NCI-H1436 treated with DMSO at 0.1 percent for 48 hours (cell line): ENCODE measurements around the gene VWA5A.
A peak's percentile ranks its signal among the peaks of the same experiment; 100 is the strongest.
"Not testable (repeated sequence)": the region's sequence is repeated elsewhere in the genome, so short reads cannot be mapped to it uniquely, and the experiment has no call there.

Experiments
- DNase-seq: peaks from one replicate; lab custom pipeline; 2025; lab: John Stamatoyannopoulos, UW

The VWA5A gene

GRCh38 chr11:124170315-124170714, 55.1 kb downstream of the VWA5A start:
- DNase-seq = not testable (repeated sequence)

DNA sequence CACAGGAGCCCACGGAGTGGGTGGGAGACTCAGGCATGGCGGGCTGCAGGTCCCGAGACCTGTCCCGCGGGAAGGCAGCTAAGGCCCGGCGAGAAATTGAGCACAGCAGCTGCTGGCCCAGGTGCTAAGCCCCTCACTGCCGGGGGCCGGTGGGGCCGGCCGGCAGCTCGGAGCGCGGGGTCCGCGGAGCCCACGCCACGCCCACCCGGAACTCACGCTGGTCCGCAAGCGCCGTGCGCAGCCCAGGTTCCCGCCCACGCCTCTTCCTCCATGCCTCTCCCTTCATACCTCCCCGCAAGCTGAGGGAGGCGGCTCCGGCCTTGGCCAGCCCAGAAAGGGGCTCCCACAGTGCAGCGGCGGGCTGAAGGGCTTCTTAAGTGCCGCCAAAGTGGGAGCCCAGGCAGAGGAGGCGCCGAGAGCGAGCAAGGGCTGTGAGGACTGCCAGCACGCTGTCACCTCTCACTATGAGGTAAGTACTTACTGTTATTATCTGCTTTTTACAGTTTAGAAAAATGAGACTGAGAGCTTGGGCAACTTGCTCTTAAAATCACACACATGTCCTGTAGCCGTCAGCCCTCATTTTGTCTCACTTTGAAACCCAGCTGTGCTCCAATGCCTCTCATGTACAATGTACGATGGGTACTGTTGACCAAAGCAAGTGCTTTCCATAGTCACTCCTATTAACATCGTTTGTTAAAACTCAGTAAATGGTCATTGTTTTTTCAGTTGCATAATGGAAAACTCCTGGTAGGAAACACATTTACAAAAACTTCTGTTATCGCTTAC, 55.7 kb downstream of the VWA5A start:
- DNase-seq = no peak

DNA sequence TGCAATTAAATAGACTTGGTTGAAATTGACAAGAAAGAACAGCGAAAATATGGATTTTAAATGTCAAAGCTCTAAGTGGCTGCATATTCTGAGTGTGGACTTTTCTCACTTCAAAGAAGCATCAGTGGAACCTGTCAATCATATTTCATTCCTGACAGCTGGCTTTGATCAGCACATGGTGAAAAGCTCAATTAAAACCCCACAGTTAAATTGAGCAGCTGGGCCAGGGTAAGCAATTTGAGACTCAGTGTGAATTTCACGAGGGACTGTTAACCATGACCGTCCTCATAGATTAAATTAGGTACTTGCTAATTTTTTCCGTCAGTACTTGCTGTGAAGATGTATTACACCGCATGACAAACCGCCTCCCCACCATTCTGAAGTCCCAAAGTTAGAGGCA, 56.9 kb downstream of the VWA5A start:
- no peak for DNase-seq

- no peak for DNase-seq
Measured at GRCh38 chr11:124172599-124172998, 57.3 kb downstream of the VWA5A start.

GRCh38 chr11:124174001-124174583, 58.8 kb downstream of the VWA5A start:
- peak; percentile 81 for DNase-seq

GRCh38 chr11:124176925-124177715, 61.9 kb downstream of the VWA5A start:
- no peak for DNase-seq

- no peak for DNase-seq
Measured at GRCh38 chr11:124179310-124179709, 64.1 kb downstream of the VWA5A start.

GRCh38 chr11:124183068-124183467, 67.8 kb downstream of the VWA5A start, which contains the start of gene OR10D3:
TSS of gene OR10D3 (plus strand) at chr11:124183345. CDS start at chr11:124185270, 1,925 bp downstream.
- DNase-seq = no peak

GRCh38 chr11:124190298-124191139, 75.3 kb downstream of the VWA5A start:
- DNase-seq = no peak

DNA sequence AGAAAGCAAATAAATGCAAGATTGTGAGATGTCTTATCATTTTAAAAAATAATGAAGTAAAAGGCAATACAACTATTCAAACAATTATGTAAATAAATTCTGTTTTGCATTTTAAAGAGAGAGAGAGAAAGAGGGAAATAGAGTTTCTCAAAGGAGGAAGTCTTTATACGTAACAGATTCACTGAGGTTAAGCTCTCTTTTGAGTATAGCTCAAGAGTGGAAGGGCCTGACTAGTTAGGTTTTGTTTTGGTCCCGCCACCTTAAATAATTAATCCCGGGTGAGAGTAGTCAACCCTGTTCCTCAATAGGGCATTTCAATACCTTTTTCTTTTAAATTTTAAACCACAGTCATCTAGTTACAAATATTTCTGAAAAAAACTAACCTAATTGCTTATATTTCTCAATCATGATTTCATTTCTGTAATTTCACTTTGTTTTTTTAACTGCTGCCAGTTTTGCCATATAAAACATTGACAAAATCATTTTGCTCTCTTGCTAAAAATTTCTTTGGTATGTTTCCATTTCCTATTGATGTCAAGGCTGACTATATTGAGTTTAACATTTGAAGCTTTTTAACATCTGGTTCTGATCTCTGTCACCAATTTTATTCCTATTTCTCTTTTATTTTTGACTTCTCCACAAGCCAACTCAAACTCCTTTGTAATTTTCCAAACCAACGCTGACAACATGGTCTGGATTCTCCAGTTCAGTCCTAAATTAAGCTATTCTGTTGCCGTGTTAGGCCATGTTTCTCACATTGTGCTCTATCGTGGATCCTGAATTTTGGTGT, 78.2 kb downstream of the VWA5A start:
- DNase-seq = no peak

- DNase-seq = no peak
Measured at GRCh38 chr11:124194293-124195188, 79.3 kb downstream of the VWA5A start.

GRCh38 chr11:124195189-124195734, 80.0 kb downstream of the VWA5A start:
- no peak for DNase-seq
